Endothelial cell of umbilical vein (primary cell): Measurements from ENCODE around the gene C11orf24.

Experiments used
- FOS ChIP-seq: IDR thresholded peaks from 2 replicates; pipeline ENCODE4 v1.6.1; 2011; ENCODE audit warnings: mild to moderate bottlenecking, low read length, moderate library complexity, borderline replicate concordance; ENCODE audit not compliant: insufficient read depth
- MYC ChIP-seq: IDR thresholded peaks from one replicate; pipeline ENCODE4 v1.6.1; 2011; ENCODE audit warnings: mild to moderate bottlenecking, low read depth, low read length
- POLR2AphosphoS5 ChIP-seq: IDR thresholded peaks from 2 replicates; pipeline ENCODE4 v1.6.1; 2012; ENCODE audit warnings: low read depth, mild to moderate bottlenecking, control low read depth, low read length, moderate library complexity; ENCODE audit not compliant: insufficient read depth
- TF ChIP-seq, protein P1 (sequence below), 2 donors: IDR thresholded peaks; 1 replicate in 1 of 2; 2 replicates in 1 of 2; pipeline ENCODE4 v1.5.1; 2011; ENCODE audit warnings: low read length in 2 of 2, mild to moderate bottlenecking in 2 of 2, moderate library complexity in 2 of 2, control low read depth in 1 of 2, inconsistent platforms in 1 of 2, low read depth in 1 of 2; ENCODE audit not compliant: insufficient read depth in 1 of 2; ENCODE audit errors: extremely low read depth in 1 of 2

DNA sequence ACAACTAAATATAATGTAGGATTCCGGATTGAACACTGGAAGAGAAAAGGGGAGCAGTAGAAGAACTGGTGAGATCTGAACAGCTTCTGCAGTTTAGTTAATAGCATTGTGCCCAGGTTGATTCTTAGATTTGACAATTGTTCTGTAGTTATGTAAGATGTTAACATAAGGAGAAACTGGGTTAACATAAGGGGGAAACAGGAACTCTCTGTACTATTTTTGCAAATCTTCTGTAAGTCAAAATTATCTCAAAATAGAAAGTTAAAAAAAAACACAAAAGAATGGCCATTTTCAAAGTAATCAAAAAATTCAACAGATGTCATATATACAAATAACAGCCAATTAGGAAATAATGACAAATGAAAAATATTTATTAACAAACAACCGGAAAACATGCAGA lies 21.9 kb upstream of the C11orf24 start:
- TF ChIP-seq, protein P1, sequence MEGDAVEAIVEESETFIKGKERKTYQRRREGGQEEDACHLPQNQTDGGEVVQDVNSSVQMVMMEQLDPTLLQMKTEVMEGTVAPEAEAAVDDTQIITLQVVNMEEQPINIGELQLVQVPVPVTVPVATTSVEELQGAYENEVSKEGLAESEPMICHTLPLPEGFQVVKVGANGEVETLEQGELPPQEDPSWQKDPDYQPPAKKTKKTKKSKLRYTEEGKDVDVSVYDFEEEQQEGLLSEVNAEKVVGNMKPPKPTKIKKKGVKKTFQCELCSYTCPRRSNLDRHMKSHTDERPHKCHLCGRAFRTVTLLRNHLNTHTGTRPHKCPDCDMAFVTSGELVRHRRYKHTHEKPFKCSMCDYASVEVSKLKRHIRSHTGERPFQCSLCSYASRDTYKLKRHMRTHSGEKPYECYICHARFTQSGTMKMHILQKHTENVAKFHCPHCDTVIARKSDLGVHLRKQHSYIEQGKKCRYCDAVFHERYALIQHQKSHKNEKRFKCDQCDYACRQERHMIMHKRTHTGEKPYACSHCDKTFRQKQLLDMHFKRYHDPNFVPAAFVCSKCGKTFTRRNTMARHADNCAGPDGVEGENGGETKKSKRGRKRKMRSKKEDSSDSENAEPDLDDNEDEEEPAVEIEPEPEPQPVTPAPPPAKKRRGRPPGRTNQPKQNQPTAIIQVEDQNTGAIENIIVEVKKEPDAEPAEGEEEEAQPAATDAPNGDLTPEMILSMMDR (IDR thresholded peaks at IDR 0.05; ENCODE audit: extremely low read depth in 1 of 2, insufficient read depth in 1 of 2, low read depth in 1 of 2, low read length in 2 of 2), result no peak
- TF ChIP-seq POLR2AphosphoS5, result no peak
- TF ChIP-seq FOS, result no peak
- no peak for TF ChIP-seq MYC
